ENCODE data around the gene STX3.

- TF ChIP-seq CTCF (conservative IDR thresholded peaks at IDR 0.05; ENCODE audit: low read depth, low read length) (no peak), BHLHE40 (IDR thresholded peaks at IDR 0.05; ENCODE audit: low read depth, low read length) (no peak), RAD21 (IDR thresholded peaks at IDR 0.05; ENCODE audit: low read length) (no peak)
These were observed 44.9 kb upstream of the STX3 start for GRCh38 chr11:59710136-59710847.
